ENCODE measurements around the gene PRSS8.
A peak's percentile ranks its signal among the peaks of the same experiment; 100 is the strongest.

DNA sequence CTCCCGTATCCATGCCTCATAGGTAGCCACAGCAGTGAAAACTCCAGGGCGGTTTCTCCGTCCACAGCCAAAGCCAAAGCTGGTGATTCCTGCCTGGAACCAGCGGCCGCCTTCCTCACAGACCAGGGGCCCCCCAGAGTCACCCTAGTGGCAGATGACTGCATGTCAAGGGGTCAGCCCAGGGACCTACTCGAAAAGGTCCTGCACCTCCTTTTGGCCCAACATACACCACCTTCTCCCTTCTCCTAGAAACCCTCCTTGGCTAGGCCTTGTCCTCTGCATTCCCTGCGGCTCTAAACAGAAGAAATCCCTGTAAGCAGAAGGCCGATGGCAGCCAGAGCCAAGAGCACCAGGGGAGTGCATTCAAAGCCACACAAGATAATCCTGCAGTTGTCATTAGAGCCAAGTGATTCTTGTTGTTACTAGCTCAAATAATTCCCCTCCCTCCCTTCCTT is 8.2 kb upstream of the PRSS8 start:
- TF ChIP-seq, protein P1, sequence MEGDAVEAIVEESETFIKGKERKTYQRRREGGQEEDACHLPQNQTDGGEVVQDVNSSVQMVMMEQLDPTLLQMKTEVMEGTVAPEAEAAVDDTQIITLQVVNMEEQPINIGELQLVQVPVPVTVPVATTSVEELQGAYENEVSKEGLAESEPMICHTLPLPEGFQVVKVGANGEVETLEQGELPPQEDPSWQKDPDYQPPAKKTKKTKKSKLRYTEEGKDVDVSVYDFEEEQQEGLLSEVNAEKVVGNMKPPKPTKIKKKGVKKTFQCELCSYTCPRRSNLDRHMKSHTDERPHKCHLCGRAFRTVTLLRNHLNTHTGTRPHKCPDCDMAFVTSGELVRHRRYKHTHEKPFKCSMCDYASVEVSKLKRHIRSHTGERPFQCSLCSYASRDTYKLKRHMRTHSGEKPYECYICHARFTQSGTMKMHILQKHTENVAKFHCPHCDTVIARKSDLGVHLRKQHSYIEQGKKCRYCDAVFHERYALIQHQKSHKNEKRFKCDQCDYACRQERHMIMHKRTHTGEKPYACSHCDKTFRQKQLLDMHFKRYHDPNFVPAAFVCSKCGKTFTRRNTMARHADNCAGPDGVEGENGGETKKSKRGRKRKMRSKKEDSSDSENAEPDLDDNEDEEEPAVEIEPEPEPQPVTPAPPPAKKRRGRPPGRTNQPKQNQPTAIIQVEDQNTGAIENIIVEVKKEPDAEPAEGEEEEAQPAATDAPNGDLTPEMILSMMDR (IDR thresholded peaks at IDR 0.05) = peak in 1 of 5 experiments; percentile 12
- no peak for TF ChIP-seq POLR2A (IDR thresholded peaks at IDR 0.05)
